CD4-positive, alpha-beta T cell treated with Interleukin-15 for 4 hours (primary cell): ENCODE data around the gene LSS.

Experiments
- DNase-seq: peaks from one replicate; pipeline ENCODE4 v3.0.0-alpha.2; 2020; ENCODE audit warnings: low spot score

The LSS gene

GRCh38 chr21:46168659-46169386, 59.8 kb downstream of the LSS start:
- no peak for DNase-seq

DNA sequence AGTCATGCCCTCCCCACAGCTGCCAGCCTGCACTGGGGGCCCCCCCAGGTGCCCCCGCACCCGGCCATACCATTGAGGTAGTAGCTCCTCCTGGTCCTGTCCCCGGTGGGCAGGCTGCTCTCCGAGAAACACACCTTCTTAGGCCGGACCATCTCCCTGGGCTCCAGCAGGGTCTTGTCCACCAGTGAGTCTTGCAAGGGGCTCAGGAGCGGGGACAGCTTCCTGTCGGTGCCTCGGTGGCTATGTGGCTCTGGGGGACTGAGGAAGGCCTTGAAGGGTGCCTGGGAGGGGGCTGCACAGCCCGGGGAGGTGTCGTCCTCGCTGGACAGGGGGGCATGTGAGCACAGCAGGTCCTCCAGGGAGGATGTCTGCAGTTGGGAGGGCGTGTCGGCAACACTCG, 60.3 kb downstream of the LSS start:
- no peak for DNase-seq

DNA sequence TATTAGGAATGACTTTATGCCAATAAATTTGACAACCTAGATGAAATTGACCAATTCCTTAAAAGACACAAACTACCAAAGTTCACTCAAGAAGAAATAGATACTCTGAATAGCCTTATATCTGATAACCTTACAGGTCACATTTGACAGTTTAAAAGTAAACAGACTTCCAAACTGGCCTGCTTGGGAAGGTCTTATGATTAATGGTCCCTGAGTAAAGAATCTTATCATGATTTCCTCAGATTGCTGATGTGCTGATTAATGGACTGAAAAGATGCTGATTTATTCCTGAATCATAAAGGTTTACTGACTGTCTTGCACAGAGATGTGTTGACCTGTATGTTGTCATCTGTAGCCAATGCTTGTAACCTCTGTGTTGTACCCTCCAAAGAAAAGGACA, 63.5 kb downstream of the LSS start:
- no peak for DNase-seq

DNA sequence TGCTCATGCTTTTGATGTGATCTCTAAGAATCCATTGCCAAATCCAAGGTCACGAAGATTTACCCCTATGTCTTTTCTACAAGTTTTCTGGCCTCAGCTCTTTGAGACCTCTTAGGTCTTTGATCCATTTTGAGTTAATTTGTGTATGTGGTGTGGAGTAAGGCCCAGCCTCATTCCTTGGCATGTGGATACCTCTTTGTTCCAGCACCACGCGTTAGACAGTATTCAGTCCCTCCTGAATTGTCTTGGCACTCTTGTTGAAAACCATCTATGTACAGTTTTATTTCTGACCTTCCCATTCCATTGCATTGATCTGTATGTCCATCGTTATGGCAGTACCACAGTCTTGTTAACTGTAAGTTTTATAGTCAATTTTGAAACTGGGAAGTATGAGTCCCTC, 65.2 kb downstream of the LSS start:
- DNase-seq, result no peak

- no peak for DNase-seq
These were observed 66.7 kb downstream of the LSS start for GRCh38 chr21:46161633-46162592.

DNA sequence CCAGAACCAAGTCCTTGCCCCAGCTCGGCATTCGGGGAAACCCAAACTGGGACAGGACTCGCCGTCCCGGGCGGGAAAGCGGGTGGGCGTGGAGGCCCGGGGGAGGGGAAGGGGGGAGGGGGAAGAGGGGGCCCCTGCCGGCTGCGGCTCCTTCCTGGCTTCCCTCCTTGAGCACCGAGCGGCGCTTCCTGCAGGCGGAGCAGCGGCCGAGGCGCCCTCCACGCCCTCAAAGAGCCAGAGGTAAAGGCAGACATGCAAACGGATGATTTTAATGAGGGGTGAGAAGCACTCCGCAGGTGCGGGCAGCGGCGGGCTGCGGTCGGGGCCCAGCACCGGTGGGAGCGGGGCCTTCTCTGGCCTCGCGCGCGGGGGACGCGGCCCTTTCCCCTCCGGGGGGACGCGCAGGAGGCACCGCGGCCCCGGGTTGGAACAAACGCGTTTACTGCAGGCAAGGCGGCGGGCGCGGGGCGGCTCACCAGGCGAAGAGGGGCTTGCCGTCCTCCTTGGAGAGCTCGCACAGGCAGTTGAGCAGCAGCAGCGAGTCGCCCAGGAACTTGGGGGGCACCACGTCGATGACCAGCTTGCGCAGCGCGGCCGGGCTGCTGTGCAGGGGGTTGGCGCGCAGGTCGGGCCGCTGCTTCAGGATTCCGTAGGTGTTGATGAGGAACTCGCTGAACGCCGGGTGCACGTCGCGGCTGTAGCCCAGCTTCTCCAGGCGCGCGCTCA, 67.5 kb downstream of the LSS start:
- no peak for DNase-seq

DNA sequence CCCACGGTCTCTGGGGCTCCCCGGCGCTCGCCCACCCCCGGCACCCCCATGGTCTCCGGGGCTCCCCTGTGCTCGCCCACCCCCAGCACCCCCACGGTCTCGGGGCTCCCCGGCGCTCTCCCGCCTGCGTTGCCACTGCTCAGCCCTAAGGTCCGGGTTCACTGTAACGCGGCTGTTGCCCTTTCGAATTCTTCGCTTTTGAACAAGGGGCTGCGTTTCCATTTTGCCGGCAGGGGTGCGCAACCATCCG, 68.0 kb downstream of the LSS start:
- no peak for DNase-seq

DNA sequence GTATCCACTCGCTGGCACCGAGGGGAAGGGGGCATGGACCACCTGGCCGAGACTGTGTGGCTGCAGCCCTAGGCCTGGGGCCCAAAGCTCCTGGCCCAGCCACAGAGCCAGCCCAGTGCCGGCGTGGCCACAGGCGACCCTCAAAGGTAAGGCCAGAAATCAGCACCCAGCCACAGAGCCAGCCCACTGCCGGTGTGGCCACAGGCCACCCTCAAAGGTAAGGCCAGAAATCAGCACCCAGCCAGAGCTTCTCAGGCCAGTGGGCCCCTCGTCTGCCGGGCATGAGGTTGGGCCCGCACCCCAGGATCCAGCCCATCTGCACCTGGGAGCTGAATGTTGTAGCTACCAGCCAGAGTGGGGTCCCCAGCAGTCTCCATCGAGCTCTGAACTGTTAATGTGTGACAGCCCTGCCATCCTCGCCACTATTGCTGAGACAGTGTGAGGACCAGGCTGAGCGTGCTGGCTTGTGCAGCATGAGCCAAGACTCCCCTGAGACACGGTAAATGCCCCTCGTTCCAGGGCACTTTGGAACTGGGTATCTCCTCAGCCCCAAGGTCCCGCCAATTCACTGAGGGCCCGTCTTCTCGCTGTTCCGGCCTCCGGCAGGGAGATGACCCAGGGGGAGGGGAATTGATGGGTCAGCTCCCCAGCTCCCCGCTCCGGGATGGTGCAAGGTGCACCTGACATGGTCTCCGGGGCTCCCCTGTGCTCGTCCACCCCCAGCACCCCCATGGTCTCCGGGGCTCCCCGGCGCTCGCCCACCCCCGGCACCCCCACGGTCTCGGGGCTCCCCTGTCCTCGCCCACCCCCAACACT, 68.5 kb downstream of the LSS start:
- DNase-seq, result no peak

GRCh38 chr21:46159390-46159789, 69.2 kb downstream of the LSS start:
- no peak for DNase-seq

- no peak for DNase-seq
These were observed 69.8 kb downstream of the LSS start for GRCh38 chr21:46158666-46159300.

DNA sequence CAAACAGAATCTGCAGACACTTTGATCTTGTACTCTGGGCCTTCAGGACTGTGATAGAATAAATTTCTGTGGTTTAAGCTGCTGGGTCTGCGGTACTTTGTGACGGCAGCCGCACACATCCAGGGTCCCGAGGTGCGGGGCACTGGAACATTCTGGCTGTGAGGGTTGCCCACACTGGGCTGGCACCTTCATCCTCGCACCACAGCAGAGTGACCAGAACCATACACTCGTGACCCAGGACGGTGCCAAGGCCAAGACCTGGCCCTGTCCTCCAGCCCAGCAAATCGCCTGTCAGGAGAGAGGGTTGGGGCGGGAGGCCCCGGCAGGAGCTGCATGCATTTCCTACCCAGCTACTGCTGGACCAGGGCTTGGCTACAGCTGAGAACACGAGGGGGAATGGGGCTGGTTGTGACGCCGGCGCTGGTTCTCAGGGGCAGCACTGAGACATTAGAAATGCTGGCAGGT, 70.6 kb downstream of the LSS start:
- DNase-seq, result no peak

DNA sequence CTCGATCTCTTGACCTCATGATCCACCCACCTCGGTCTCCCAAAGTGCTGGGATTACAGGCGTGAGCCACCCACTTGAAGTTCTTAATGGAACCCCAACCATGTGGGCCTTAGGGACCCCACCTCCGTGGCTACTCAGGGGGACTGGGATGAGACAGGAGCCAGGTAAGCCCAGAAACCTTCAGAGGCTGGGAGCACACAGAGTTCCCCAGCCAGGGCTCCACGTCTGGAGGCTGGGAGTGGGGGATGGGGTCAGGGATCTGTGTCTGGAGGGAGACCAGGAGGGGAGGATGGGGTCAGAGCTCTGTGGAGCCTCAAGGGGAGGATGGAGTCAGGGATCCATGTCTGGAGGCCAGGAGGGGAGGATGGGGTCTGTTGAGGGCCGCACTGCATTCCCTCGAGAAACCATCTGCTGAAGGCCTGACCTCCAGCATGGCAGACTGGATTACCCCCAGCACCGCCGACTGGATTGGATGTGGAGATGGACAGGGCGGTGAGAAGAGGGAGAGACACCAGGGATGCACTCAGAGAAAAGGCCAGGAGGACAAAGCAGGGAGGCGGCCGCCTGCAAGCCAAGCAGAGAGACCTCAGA, 71.1 kb downstream of the LSS start:
- DNase-seq, result no peak

GRCh38 chr21:46156678-46157077, 71.9 kb downstream of the LSS start:
- DNase-seq, result no peak

GRCh38 chr21:46156378-46156645, 72.3 kb downstream of the LSS start:
- no peak for DNase-seq

- DNase-seq, result no peak
These were observed 72.8 kb downstream of the LSS start, which contains the start of gene FTCD for GRCh38 chr21:46155514-46156377. TSS of gene FTCD (minus strand) at chr21:46155579. CDS start at chr21:46155523, 56 bp downstream.

GRCh38 chr21:46154955-46155513, 73.5 kb downstream of the LSS start:
- DNase-seq, result no peak

- DNase-seq, result no peak
These were observed 74.2 kb downstream of the LSS start for GRCh38 chr21:46154155-46154954.

- DNase-seq, result peak; percentile 26
These were observed 75.1 kb downstream of the LSS start for GRCh38 chr21:46153247-46154154.
